VCaP (cell line): Measurements from ENCODE around the gene NPR2.

Source experiments
- H3K27ac ChIP-seq: fragments of 450-650 bp; 2 replicates; pipeline ENCODE4 v1.5.1; 2017
- TF ChIP-seq, protein P1 (sequence below): fragments of 450-650 bp; conservative IDR thresholded peaks from 2 replicates; pipeline ENCODE4 v1.5.1; 2017; ENCODE audit warnings: mild to moderate bottlenecking, moderate library complexity

The NPR2 gene

DNA sequence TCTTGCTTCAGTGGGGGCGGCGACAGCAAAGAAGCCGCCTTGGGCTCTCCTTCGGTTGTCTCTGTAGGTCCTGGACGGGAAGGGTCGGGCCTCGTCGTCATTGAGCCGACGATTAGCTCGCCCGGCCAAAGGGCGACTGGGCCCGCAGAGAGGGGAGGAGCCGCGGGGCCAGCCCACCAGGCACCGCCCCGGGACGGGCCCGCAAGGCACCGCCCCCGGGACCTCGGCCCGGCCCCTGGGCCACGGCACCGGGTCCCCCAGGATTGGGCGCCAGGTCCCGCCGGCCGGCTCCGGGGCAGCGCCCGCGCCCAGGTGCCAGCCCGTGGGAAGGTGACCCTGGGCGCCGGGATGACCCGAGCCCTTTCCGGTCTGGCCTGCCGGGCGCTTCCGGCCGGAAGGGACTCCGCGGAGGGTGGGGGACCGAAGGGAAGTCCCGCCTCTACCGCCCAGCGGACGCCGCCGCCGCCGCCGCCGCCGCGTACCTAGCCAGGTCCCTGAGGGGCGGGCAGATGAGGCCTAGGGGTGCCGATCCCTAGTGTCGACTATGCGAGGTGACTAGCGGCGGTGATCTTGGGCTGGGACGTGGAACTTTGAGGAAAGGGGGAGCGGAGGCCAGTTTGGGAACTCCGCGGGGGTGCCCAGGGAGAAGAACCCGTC, 42.4 kb upstream of the NPR2 start, which contains the start of the genes GBA2 and RGP1:
Gene GBA2 (minus strand): TSS at position 371 of the 657 bp plus-strand sequence. CDS start 524 bp downstream, outside the sequence.
Gene RGP1 (plus strand): TSS at position 430 of the 657 bp plus-strand sequence. CDS start 469 bp downstream, outside the sequence.
- peak within 1 kb of the TSS; percentile 96 for H3K27ac ChIP-seq
- TF ChIP-seq, protein P1, sequence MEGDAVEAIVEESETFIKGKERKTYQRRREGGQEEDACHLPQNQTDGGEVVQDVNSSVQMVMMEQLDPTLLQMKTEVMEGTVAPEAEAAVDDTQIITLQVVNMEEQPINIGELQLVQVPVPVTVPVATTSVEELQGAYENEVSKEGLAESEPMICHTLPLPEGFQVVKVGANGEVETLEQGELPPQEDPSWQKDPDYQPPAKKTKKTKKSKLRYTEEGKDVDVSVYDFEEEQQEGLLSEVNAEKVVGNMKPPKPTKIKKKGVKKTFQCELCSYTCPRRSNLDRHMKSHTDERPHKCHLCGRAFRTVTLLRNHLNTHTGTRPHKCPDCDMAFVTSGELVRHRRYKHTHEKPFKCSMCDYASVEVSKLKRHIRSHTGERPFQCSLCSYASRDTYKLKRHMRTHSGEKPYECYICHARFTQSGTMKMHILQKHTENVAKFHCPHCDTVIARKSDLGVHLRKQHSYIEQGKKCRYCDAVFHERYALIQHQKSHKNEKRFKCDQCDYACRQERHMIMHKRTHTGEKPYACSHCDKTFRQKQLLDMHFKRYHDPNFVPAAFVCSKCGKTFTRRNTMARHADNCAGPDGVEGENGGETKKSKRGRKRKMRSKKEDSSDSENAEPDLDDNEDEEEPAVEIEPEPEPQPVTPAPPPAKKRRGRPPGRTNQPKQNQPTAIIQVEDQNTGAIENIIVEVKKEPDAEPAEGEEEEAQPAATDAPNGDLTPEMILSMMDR = no peak

DNA sequence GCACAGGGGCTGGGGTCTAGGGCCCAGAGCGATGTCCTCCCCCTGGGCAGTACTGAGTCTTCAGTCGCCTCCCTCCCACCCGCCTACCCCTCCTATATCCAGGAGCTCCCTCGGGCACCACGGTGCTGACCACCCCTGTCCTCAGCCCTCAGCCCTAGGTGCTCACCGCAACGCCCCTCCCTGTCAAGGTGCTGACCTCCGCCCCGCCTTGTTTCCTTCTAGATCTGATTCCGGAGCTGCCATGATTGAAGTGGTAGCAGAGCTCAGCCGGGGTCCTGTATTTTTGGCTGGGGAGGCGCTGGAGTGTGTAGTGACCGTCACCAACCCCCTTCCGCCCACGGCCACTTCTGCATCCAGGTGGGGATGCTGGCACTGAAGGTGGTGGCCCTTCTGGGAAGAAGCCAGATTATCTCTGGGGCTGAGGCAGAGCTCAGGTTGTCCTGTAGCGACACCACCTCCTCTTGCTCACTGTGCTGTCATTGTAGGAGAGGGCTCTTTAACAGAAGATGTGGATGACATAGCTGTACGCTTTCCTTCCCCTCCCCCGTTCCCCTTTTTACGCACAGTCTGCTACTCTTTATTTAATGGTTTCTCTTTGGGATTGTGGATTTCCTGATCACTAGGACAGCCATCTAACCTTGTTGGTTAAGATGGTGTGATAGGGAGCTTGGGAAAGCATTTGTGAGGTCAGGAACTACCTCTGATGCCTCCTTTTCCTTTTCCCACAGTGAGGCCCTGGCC, 41.7 kb upstream of the NPR2 start:
- peak overlapping the region; percentile 96 for H3K27ac ChIP-seq
- TF ChIP-seq, protein P1 = no peak

DNA sequence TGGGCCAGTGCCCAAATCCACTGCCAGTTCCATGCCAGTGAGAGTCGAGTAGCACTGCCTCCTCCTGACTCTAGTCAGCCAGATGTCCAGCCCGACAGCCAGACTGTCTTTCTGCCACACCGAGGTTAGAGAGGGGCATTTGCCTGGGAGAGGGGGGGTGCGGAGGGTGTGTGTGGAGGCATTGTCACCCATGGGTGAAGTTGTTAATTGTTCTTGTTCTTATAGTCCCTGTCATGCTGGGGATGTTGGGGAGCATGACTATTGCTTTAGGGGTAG, 41.2 kb upstream of the NPR2 start:
- TF ChIP-seq, protein P1 = no peak
- H3K27ac ChIP-seq = peak overlapping the region; percentile 96

DNA sequence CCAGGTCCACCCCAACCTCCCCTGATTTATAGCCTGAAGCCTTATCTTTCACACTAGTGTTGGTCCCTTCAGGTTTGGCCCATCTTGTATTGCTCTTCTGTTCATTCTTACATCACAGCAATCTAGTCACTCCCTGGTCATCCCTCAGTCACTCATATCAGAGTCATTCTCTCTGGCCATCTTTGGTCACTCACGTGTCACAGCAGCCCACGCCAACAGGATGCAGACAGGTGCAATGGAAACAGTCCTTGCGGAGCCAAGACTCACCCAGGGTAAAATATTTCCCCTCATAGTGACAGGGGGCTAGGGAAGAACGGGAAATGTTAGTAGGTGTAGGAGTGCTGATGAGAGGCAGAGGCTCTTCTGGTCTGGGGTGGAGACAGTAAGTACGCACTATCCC, 37.9 kb upstream of the NPR2 start:
- TF ChIP-seq, protein P1 = no peak
- no peak overlapping the region for H3K27ac ChIP-seq

DNA sequence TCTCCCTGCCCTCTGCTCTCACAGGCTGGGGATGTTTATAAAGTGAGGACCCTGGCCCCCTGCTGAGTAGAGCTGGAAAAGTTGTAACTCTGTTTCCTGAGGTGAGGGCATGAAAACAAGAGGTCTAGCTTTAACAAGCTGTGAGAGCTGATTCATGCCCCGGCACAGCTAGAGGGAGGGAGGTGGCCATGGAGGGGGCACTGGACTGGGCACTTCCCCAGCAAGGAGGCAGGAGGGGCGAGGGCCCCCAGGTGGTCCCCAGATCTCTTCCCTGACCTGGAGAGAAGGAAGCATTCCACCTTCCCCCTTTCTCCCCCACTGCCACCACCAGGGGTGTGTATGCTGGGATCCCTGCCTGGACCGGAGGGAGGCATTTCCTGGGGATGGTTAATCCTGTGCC, 37.1 kb upstream of the NPR2 start, which contains the start of gene MSMP:
Gene MSMP (minus strand): TSS at position 13 of the 400 bp plus-strand sequence. CDS start 147 bp downstream, outside the sequence.
- no peak within 1 kb of the TSS for H3K27ac ChIP-seq
- TF ChIP-seq, protein P1 = no peak

DNA sequence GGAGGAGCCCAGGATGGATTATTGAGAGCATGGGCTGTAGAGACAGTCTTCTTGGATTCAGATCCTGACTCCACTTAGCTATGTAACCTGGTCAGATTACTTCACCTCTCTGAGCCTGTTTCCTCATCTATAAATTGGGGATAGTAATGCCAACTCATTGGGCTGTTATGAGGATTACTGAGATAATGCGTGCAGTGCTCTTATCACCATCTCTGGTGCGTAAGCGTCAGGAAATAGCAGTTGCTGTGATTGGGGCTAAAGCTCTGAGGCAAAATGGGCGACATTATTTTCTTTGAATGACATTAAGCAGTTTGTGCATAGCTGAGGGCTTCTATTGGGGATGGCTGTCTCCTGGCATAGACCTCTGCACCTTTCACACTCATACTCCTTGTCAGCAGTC, 36.3 kb upstream of the NPR2 start:
- TF ChIP-seq, protein P1 = no peak
- H3K27ac ChIP-seq = no peak overlapping the region
